HG03095 (cell line): ENCODE data around the gene SSTR4.
"Not testable (repeated sequence)": the region's sequence is repeated elsewhere in the genome, so short reads cannot be mapped to it uniquely, and the experiment has no call there.

ENCODE experiments used
- ATAC-seq: cut with Tn5 transposase; IDR thresholded peaks from one replicate; pipeline ENCODE4 v1.9.1; 2021; ENCODE audit warnings: moderate library complexity; ENCODE audit not compliant: unreplicated experiment

SSTR4 gene

DNA sequence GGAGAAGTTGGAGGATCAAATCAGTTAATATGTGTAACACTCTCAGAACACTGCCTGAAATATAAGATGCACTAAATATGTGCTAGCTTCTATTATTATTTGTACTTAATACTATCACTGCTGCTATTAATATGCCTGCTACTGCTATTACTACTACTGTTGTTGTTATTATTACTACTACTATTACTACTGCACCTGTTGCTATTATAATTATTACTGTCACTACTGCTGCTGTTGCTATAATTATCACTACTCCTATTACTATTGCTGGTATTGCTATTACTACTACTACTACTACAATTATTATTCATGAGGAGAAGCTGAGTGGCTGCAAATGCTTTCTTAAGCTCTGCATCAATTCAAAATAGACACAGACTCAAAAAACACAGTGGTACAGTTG, 16.7 kb upstream of the SSTR4 start:
- ATAC-seq: no peak

GRCh38 chr20:23018941-23019340, 16.2 kb upstream of the SSTR4 start:
- ATAC-seq: no peak

DNA sequence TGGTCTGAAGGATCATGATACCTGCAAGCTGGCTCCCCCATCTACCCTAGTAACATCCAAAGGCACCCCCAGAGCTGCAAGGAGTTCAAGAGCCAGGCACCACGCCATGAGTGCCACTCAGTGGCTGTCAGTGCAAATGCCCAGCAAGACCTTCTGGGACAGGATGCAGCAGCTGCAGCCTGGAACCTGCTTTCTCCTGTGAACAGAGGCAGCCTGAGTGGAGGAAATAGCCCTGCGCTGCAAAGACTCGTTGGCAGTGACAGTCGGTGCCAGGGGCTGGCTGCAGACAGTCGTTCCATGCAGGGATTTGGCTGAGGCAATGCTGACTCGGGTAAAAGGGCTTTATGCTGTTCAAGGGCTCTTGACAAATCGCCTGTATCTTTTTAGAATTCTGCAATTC, 15.7 kb upstream of the SSTR4 start:
- no peak for ATAC-seq

DNA sequence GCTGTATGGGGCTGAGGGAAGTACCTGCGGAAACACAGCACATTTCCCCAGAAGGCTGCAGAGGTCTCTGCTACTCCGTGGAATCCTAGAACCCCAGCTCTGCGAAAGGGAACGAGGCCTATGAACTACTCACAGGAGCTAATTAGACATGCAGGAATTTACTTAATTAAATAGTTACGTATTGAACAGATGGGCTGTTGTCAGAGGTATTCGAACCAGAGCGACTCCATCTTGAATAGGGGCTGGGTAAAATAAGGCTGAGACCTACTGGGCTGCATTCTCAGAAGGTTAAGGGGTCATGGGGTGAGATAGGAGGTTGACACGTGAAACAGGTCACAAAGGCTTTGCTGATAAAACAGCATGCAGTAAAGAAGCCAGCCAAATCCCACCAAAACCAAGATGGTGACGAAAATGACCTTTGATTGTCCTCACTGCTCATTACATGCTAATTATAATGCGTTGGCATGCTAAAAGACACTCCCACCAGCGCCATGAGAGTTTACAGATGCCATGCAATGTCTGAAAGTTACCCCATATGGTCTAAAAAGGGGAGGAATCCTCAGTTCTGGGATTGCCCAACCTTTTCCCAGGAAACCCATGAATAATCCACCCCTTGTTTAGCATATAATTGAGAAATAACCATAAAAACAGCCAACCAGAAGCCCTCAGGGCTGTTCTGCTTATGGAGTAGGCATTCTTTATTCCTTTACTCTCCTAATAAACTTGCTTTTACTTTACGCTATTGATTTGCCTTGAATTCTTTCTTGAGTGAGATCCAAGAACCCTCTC, 14.7 kb upstream of the SSTR4 start:
- ATAC-seq: no peak

- no peak for ATAC-seq
Measured at GRCh38 chr20:23021541-23021940, 13.6 kb upstream of the SSTR4 start.

DNA sequence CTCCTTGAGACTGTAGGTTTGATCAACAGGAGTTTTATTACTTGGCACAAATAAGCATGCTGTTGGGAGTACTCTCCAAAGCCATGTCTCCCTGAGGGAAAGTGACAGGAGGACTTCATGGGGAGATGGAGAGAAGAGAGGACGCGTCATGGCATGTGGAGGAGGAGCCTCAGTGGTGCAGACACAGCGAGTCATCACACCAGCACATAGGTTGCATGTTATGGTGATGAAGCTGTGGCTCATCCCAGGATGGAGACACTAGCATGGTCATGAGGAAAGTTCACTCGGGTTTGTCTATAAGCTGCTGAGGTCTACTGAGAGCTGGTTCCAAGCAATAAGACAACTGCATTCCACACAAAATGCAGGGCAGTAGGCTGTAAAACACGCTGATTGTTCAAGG, 13.2 kb upstream of the SSTR4 start:
- no peak for ATAC-seq

GRCh38 chr20:23022849-23023248, 12.3 kb upstream of the SSTR4 start:
- ATAC-seq: no peak

- ATAC-seq: no peak
Measured at GRCh38 chr20:23023621-23024177, 11.4 kb upstream of the SSTR4 start.

DNA sequence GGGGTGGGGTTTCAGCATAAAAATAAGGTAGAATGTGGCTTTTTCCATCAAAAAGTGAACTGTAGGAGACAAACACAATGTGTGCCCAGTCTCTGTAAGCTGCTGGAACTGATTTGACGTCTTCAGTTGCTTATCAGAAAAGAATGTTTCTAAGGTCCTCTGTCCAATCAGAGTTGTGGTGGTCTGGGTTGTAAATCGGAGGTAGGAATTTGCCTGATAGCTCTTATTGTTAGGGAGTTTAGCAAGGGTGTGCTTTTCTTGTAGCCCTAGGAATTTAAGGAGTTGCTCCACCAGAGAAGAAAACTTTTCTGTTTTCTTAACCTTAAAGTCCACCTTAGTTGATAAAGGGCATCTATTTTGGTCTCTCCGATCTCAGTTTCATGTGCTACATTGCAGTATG, 10.4 kb upstream of the SSTR4 start:
- ATAC-seq: no peak

GRCh38 chr20:23025503-23025902, 9.6 kb upstream of the SSTR4 start:
- ATAC-seq: not testable (repeated sequence)

DNA sequence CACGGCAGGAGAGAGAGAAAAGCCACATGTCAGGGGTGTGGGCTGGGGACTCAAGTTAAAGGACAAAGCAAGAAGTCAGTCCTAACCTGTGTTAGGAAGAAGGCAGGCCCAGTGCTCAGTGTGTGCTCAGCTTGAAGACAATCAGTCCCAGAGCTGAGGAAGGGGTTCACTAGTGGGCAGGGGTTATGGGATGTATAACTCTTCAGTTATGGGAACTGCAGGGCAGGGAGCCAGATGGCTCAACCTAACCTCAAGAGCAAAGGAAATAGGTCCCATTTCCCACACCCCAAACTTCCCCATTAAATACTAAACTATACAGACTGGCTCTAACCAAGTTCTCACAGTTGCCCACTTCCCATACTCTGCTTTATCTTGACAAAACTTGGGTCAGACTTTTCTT, 7.4 kb upstream of the SSTR4 start:
- no peak for ATAC-seq

- ATAC-seq: no peak
Measured at GRCh38 chr20:23028392-23028791, 6.7 kb upstream of the SSTR4 start.

GRCh38 chr20:23029324-23029723, 5.8 kb upstream of the SSTR4 start:
- ATAC-seq: no peak

DNA sequence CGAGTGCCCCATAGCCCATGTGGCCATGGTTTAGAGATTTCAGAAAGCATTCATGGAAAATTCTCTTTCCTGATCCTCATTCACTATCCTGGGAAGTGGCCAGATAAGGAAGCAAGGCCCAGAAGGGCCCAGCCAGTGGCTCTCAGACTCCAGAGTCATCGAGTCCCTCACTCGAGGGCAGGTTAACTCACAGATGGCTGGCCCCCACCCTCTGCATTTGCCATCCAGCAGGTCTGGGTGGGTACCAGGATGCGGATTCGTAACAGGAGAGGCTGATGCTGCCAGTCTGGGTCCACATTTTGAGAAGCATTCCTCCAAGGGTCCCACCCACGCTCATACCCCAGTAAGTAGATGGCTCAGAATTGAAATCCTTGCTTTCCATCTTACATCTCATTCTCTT, 3.8 kb upstream of the SSTR4 start:
- ATAC-seq: no peak

DNA sequence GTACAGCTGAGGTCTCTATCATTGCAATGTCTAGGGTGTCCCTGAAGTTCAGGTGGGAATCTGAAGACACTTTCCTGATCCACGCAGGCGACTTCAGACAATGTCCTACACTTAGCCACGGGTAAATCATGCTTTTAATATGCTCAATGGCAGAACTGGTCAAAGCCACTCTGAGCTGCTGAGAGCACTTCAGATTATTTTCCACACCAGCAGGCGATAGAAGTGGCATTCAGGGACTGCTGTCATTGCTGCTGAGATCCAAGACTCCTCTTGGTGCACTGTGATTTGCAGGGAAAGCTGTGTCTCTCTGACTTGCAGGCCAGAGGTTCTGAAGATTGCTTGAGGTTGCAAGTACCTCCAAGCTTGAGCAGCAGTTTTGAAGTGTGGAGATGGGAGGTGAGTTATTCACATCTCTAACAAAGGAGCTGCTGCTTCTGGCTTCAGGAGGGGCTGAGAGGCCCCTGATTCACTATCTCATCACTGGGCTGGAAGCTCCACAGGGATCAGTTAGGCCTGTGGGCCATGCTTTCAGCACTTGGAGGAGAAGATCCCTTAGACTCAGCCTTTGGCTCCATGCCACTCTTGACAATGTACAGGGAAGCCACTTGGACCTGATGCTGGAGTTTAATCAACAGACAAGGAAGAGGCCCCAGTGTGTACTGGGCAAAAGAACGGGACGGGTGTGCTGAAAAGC, 2.9 kb upstream of the SSTR4 start:
- no peak for ATAC-seq

DNA sequence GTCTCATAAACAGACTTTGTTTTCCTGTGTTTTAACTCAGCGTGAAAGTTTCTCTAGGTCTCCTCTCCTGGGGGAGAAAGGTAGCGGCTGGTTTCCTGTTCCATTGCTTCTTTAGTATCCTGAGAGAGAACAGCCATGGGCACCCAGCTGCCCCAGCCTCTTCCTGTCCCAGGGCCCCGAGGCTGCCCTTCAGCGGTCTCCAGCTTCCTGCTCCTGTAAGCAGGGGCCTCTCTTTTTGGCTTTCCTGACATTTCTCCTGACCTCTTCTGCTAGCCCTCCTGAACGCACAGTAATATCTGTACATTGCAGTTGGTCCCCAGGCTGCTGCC, 2.4 kb upstream of the SSTR4 start:
- no peak for ATAC-seq

GRCh38 chr20:23033918-23034317, 1.2 kb upstream of the SSTR4 start:
- ATAC-seq: no peak

GRCh38 chr20:23035731-23036130, 619 bp downstream of the SSTR4 start:
- ATAC-seq: no peak

DNA sequence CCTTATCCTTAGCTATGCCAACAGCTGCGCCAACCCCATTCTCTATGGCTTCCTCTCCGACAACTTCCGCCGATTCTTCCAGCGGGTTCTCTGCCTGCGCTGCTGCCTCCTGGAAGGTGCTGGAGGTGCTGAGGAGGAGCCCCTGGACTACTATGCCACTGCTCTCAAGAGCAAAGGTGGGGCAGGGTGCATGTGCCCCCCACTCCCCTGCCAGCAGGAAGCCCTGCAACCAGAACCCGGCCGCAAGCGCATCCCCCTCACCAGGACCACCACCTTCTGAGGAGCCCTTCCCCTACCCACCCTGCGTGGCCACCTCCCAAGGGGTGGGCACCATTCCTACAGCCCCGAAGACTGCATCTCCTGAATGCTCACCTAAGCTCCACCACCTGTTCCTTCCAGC, 1.3 kb downstream of the SSTR4 start:
- ATAC-seq: no peak

DNA sequence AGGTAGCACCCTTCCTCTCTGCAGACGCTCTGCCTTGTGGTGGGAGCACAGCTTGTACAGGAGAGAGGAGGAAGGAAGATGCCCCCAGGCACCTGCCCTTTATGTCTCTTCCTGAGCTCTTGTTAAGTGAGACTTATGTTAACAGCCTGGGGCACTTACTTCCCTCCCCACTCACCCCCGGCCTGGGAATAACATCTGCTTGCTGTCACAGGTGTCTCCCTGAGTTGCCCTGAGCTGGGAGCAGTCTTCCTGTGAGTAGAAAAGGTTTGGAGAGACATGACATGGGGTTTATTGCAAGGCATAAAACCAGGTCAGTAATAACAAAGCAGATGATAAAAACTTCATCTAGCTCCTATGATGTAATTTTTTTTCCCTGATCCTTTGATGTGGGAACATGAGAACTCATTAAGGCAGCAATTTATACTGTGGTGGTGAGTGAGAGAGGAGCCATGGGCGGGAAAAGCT, 1.9 kb downstream of the SSTR4 start:
- ATAC-seq: no peak

GRCh38 chr20:23039136-23039875, 4.2 kb downstream of the SSTR4 start:
- no peak for ATAC-seq
